Measurements from ENCODE around the gene VPS13C. TPM values are rescaled to one million over a fixed set of nuclear protein-coding genes. Genes with fewer than 3 reads are reported as not detected.

The VPS13C gene
- total RNA-seq, 2 donors from 2014 or later = 92.0 to 93.0 TPM

DNA sequence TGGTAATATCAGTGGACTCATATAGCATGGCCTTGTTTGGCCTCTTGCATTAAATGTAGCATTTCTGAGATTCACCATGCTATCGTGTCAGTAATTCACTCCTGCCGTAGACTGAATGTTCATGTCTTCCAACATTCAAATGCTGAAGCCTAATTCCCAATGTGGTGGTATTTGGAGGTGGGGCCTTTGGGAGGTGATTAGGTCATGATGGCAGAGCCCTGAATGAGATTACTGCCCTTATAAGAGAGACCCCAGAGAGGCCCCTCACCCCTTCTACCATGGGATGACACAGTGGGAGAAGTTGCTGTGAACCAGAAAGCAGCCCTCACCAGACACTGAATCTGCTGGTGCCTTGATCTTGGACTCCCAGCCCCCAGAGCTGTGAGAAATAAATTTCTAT, 241.4 kb downstream of the VPS13C start:
- no peak overlapping the region for H3K4me3 Mint-ChIP-seq
- H3K27me3 Mint-ChIP-seq = peaks cover 22 to 40% of the 10 kb centered on the region in 2 donors
- H3K9me3 Mint-ChIP-seq = no peaks in the 10 kb centered on the region
- no peaks in the 10 kb centered on the region for H3K36me3 Mint-ChIP-seq
- H3K27ac Mint-ChIP-seq = no peak overlapping the region
- ATAC-seq (no peak), DNase-seq (ENCODE audit: low spot score) (no peak)
- no peaks in the 10 kb centered on the region for H3K4me1 Mint-ChIP-seq (ENCODE audit: low read depth in 2 of 2)

DNA sequence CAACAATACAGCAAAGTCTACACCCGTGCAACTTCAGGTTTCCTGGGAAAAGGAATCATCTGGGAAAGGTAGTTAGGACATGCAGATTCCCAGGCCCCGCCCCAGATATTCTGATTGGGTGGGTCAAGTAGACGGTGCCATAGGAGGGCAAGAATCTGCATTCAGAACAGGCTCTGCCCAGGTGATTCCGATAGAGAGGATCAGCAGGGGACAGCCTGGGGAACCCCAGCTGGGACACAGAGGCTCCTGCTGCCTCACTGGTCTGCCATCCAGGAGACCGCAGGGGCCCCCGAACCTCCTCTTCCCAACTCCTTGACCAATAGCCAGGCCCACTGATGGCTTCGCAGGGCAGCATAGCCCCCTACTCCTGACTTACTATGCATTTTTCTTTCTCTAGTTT, 243.4 kb downstream of the VPS13C start:
- ATAC-seq = no peak
- no peak overlapping the region for H3K27ac Mint-ChIP-seq
- no peak overlapping the region for H3K4me3 Mint-ChIP-seq
- no peak for DNase-seq (ENCODE audit: low spot score)
- H3K4me1 Mint-ChIP-seq (ENCODE audit: low read depth in 2 of 2) = no peaks in the 10 kb centered on the region
- no peaks in the 10 kb centered on the region for H3K36me3 Mint-ChIP-seq
- H3K27me3 Mint-ChIP-seq = peaks cover 21 to 38% of the 10 kb centered on the region in 2 donors
- H3K9me3 Mint-ChIP-seq = no peaks in the 10 kb centered on the region

DNA sequence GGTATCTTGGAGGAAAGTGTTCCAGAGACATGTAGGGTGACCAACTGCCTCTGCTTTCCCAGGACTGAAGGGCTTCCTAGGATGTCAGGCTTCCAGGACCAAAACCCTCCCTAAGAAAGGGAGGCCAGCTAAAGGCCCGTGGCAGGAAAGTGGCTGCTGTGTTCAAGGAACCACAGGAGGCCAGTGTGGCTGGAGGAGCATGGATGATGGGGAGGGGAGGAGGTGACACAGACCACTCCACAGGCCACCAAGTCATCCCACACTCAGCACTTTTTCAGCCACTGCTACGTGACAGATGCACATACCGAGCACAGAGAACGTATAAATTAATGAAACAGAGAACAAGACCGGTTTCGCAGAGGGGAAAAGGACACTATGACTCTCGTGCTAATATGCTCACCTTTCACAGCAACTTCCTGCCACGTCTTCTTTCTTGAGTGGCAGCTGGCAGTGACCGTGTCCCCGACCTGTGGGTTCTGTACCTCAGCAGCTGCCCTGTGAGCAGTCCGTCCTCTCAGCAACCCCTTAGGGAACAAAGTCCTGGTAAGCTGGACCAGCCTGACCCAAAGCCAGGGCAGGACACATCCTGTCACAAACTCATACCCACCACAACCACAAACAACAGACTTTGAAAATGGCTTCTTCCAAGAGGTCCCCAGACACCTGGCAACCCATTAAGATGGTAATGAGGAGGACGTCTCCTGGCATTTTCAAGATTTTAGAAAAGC, 244.7 kb downstream of the VPS13C start:
- H3K4me3 Mint-ChIP-seq = no peak overlapping the region

DNA sequence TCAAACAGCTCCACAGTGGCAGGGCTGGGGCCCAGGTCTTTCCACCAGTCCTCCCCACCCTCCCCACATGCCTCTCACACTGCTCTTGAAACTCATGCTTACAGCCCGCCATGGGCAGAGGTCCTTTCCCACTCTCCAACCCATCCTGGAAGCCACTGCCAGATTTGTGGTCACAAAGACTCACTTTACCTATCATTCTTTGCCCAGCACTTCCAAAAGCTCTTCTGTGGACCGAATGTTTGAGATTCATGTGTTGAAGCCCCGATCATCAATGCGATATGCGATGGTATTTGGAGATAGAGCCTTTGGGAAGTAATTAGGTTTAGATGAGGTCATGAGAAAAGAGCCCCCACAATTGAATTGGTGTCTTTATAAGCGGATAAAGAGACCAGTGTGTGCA, 247.8 kb downstream of the VPS13C start:
- Mint-ChIP-seq H3K4me3 (no peak overlapping the region), H3K36me3 (no peaks in the 10 kb centered on the region), H3K4me1 (ENCODE audit: low read depth in 2 of 2) (no peaks in the 10 kb centered on the region), H3K27ac (no peak overlapping the region), H3K9me3 (no peaks in the 10 kb centered on the region), H3K27me3 (peaks cover 17 to 20% of the 10 kb centered on the region in 2 donors)
- DNase-seq (ENCODE audit: low spot score) (no peak), ATAC-seq (no peak)

More for the DNA sequence above, 244.7 kb downstream of the VPS13C start:
- no peak overlapping the region for H3K27ac Mint-ChIP-seq
- H3K27me3 Mint-ChIP-seq = peaks cover 14 to 24% of the 10 kb centered on the region in 2 donors
- DNase-seq (ENCODE audit: low spot score) = no peak
- no peaks in the 10 kb centered on the region for H3K9me3 Mint-ChIP-seq
- ATAC-seq = no peak
- no peaks in the 10 kb centered on the region for H3K36me3 Mint-ChIP-seq
- no peaks in the 10 kb centered on the region for H3K4me1 Mint-ChIP-seq (ENCODE audit: low read depth in 2 of 2)

DNA sequence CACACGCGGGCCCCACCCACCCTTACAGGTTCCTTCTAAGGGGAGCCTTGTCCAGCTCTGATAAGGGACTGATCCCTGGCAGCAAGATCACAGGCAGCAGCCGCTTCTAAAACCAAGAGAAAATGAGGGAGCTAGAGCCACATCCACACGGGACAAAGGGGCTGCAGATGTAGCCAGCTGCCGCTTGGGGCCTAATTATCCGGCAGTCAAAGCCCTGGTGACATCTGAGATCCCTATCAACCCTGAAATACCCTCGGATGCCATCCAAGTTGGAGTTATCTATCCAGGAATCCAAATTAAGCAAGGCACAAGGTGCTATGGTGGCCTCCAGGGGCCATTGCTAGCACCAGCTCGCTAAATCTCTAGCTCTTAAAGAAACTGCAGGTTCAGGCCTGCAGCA, 248.3 kb downstream of the VPS13C start:
- no peak for ATAC-seq
- no peak for DNase-seq (ENCODE audit: low spot score)
- H3K36me3 Mint-ChIP-seq = no peaks in the 10 kb centered on the region
- no peak overlapping the region for H3K27ac Mint-ChIP-seq
- no peak overlapping the region for H3K4me3 Mint-ChIP-seq
- peaks cover 13 to 17% of the 10 kb centered on the region in 2 donors for H3K27me3 Mint-ChIP-seq
- no peaks in the 10 kb centered on the region for H3K4me1 Mint-ChIP-seq (ENCODE audit: low read depth in 2 of 2)
- no peaks in the 10 kb centered on the region for H3K9me3 Mint-ChIP-seq

DNA sequence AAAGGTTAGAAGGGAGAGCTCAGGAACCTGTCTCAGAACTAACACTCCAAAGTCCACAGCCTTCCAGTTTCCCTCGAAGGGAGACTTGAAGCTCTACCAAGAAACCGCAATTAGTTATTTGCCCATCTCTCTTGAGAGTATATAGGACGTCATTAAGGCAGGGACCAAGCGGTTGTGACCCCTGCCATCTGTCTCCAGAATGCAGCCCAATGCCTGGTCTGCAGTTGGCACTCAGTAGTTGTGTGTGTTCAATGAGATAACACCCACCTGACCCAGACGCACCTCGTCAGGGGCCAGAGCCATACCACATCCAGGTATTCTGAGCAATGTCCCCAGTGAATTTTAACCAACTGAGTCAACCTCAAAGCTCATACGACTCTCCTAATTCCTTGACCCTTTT, 251.0 kb downstream of the VPS13C start:
- no peaks in the 10 kb centered on the region for H3K4me1 Mint-ChIP-seq (ENCODE audit: low read depth in 2 of 2)
- no peaks in the 10 kb centered on the region for H3K36me3 Mint-ChIP-seq
- no peak for ATAC-seq
- no peak overlapping the region for H3K27ac Mint-ChIP-seq
- no peaks in the 10 kb centered on the region for H3K9me3 Mint-ChIP-seq
- no peak for DNase-seq (ENCODE audit: low spot score)
- H3K27me3 Mint-ChIP-seq = peaks cover 3 to 5% of the 10 kb centered on the region in 2 donors
- H3K4me3 Mint-ChIP-seq = no peak overlapping the region

DNA sequence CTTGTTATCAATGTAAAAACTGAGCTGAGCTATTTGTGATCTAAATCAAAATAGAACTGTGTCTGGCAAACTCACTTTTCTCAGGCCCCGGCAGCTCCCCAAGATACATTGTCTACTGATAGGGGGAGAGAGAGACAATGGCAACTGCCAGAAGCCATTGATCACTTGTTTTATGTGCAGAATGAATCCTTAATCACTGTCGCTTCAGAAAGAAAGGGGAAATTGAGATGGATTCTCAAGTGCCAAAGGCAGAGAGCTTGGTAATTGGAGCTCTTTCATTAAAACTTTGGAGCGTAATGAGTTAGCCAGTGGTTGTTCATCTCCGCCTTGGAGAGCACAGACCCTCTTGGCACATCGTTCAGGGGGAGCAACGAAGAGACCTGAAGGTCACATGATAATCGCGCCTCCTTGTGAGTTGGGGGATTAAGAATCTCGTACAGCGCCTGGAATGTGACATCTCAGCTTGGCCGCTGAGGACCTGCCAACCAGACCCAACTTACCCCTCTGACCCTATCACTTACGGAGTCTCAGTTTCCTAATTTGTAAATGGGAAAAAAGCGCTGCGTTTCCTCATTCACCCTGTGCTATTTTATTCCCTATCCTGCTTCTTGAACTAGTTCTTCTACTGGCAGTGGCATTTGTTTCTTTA, 252.8 kb downstream of the VPS13C start:
- H3K4me3 Mint-ChIP-seq = no peak overlapping the region
- H3K36me3 Mint-ChIP-seq = no peaks in the 10 kb centered on the region
- no peaks in the 10 kb centered on the region for H3K9me3 Mint-ChIP-seq
- no peaks in the 10 kb centered on the region for H3K4me1 Mint-ChIP-seq (ENCODE audit: low read depth in 2 of 2)
- peaks cover 0 to 5% of the 10 kb centered on the region in 2 donors for H3K27me3 Mint-ChIP-seq
- ATAC-seq (no peak), DNase-seq (ENCODE audit: low spot score) (no peak)
- no peak overlapping the region for H3K27ac Mint-ChIP-seq

Other genes with a start within 250 kb of the VPS13C start
- gene C2CD4A, start 6.5 kb upstream of the VPS13C start, total RNA-seq = not detected
- gene C2CD4B, start 104.8 kb upstream of the VPS13C start, total RNA-seq = not detected